Stimulated activated CD4-positive, alpha-beta T cell treated with anti-CD3 and anti-CD28 coated beads, Interleukin-15, amount 100 ng/mL, for 1 hour (primary cell): ENCODE results near the gene AMHR2.
"Not testable (repeated sequence)": the region's sequence is repeated elsewhere in the genome, so short reads cannot be mapped to it uniquely, and the experiment has no call there.

Experiments
- DNase-seq, 2 donors: peaks; one replicate each; pipeline ENCODE4 v3.0.0-alpha.2; 2020; ENCODE audit warnings: low read depth in 1 of 2, low spot score in 1 of 2

The AMHR2 gene

GRCh38 chr12:53414756-53415417 is 8.8 kb upstream of the AMHR2 start:
- DNase-seq = no peak

GRCh38 chr12:53415752-53416389 is 7.8 kb upstream of the AMHR2 start:
- not testable (repeated sequence) for DNase-seq

- DNase-seq = not testable (repeated sequence)
These were observed 6.3 kb upstream of the AMHR2 start for GRCh38 chr12:53417291-53417816.

GRCh38 chr12:53418221-53418620 is 5.4 kb upstream of the AMHR2 start:
- no peak for DNase-seq

GRCh38 chr12:53419756-53420155 is 3.9 kb upstream of the AMHR2 start:
- DNase-seq = no peak

GRCh38 chr12:53422247-53422646 is 1.4 kb upstream of the AMHR2 start:
- not testable (repeated sequence) for DNase-seq

- DNase-seq = no peak
These were observed 1.2 kb downstream of the AMHR2 start for GRCh38 chr12:53424626-53425514.

- DNase-seq = no peak
These were observed 2.0 kb downstream of the AMHR2 start for GRCh38 chr12:53425515-53426150.

- DNase-seq = no peak
These were observed 4.4 kb downstream of the AMHR2 start for GRCh38 chr12:53427905-53428594.

- DNase-seq = no peak
These were observed 5.1 kb downstream of the AMHR2 start for GRCh38 chr12:53428741-53429140.

- no peak for DNase-seq
These were observed 6.5 kb downstream of the AMHR2 start for GRCh38 chr12:53430116-53430515.

GRCh38 chr12:53431187-53431586 is 7.5 kb downstream of the AMHR2 start:
- no peak for DNase-seq

- not testable (repeated sequence) for DNase-seq
These were observed 11.7 kb downstream of the AMHR2 start for GRCh38 chr12:53435326-53435725.

GRCh38 chr12:53439582-53439981 is 15.9 kb downstream of the AMHR2 start:
- DNase-seq = not testable (repeated sequence)

- DNase-seq = peak; percentile 94 to 97
These were observed 17.6 kb downstream of the AMHR2 start, which contains the start of gene PRR13 for GRCh38 chr12:53441040-53441833. TSS of gene PRR13 (plus strand) at chr12:53441734. CDS start at chr12:53442715, 981 bp downstream.

- DNase-seq = no peak
These were observed 20.3 kb downstream of the AMHR2 start for GRCh38 chr12:53443955-53444354.

- DNase-seq = not testable (repeated sequence)
These were observed 21.1 kb downstream of the AMHR2 start for GRCh38 chr12:53444593-53445325.

GRCh38 chr12:53450936-53451335 is 27.3 kb downstream of the AMHR2 start:
- DNase-seq = no peak

GRCh38 chr12:53451661-53452158 is 28.1 kb downstream of the AMHR2 start, which contains the start of gene PCBP2:
TSS of gene PCBP2 (plus strand) at chr12:53452102. CDS start at chr12:53454801, 2,699 bp downstream.
- peak; percentile 92 to 97 for DNase-seq
